HG03025 (cell line): ENCODE data around the gene C19orf33.

ENCODE experiments used
- ATAC-seq: cut with Tn5 transposase; IDR thresholded peaks from one replicate; pipeline ENCODE4 v1.9.1; 2021; ENCODE audit warnings: mild to moderate bottlenecking, moderate library complexity; ENCODE audit not compliant: unreplicated experiment, low FRiP score

C19orf33 gene

DNA sequence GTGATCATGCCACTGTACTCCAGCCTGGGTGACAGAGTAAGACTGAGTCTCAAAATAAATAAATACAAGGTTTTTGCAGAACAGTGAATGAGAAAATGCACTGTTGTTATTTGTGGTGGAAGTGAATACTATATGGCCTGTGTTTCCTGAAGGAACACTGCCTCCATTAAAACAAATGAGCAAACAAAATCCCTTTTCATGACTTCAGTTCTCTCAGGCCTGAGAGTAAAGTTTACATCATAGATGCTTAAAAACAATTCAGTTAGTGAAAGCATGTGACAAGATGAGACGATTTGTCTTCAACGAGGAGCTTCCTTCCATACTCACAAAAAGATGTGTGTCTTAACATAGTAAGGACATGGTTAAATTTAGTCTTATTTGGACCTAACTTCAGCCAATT, 25.3 kb upstream of the C19orf33 start:
- no peak for ATAC-seq

DNA sequence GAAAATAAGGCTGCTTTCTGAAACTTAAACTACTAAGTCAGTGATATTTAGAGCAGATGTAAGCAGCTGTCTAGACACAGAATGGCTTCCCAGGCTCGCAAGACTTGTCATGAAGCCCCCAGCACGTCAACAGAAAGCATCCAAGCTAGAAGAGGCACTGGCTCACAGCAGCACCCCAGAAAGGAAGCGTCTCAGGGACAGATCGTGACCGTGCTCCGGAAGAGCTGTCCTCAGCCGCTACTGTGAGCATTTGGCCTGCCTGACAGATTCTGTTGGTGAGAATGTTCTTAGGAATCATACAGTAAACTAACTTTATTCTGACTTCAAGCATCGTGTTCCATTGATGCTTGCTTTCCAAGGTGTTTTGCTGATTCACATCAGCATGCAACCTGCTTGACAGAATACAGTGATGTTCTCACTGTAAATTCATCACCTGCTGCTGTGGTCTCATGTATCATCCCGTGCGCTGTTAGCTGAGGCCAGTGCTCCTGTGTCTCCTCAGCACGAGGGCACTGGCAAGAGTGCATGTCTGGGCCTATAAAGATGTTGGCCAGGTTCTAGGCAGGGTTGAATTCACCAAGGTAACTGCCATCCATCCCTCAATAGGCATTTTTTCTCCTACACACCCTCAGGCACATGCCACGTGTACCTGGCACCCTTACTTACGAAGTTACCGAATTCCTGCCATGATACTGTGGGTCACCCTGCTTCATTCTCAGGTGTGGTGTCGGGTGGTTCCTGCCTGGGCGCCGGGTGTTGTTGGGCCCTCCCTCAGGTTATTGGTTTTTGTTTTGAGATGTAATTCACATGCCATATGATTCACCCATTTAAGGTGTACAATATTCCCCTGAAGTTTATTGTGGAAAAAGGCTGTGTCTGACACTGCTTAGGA, 23.8 kb upstream of the C19orf33 start:
- ATAC-seq: no peak

GRCh38 chr19:38281811-38282566, 22.1 kb upstream of the C19orf33 start:
- ATAC-seq: no peak

DNA sequence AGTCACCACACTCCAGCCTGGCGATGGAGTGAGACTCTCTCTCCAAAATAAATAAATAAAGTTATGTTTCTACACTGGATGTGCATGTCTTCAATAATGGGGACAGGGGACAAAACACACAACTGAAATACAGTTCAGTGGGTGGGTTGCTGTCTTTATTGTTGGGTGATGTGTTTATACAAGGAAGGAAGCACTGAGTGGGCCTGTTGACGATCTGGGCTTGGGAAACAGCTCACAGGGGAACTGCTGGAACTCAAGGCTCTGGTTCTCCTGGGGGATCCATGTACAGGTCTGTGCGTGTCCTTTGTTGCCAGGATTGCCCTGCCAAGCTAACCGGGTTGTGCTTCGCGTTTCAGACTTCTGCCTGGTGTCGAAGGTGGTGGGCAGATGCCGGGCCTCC, 20.8 kb upstream of the C19orf33 start:
- no peak for ATAC-seq

GRCh38 chr19:38284422-38284821, 19.6 kb upstream of the C19orf33 start:
- no peak for ATAC-seq

GRCh38 chr19:38285567-38285966, 18.5 kb upstream of the C19orf33 start:
- ATAC-seq: no peak

- no peak for ATAC-seq
Observed at GRCh38 chr19:38287604-38288003, 16.4 kb upstream of the C19orf33 start.

- no peak for ATAC-seq
Observed at GRCh38 chr19:38288123-38288855, 15.8 kb upstream of the C19orf33 start.

DNA sequence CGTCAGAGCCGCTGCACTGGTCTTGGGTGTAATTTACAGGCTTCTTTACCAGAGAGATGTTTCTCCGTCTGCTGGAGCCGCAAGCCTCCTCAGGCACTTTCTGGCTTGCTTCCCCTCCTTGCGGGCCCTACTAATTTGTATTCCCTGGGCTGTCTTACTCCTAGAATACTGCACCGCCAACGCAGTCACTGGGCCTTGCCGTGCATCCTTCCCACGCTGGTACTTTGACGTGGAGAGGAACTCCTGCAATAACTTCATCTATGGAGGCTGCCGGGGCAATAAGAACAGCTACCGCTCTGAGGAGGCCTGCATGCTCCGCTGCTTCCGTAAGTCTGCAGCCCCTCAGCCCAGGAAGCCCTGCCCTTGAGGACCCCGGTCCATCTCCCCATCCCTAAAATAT, 14.1 kb upstream of the C19orf33 start:
- no peak for ATAC-seq

- no peak for ATAC-seq
Observed at GRCh38 chr19:38290631-38291147, 13.4 kb upstream of the C19orf33 start.

- no peak for ATAC-seq
Observed at GRCh38 chr19:38291855-38292254, 12.2 kb upstream of the C19orf33 start.

GRCh38 chr19:38293281-38293680, 10.8 kb upstream of the C19orf33 start:
- no peak for ATAC-seq

DNA sequence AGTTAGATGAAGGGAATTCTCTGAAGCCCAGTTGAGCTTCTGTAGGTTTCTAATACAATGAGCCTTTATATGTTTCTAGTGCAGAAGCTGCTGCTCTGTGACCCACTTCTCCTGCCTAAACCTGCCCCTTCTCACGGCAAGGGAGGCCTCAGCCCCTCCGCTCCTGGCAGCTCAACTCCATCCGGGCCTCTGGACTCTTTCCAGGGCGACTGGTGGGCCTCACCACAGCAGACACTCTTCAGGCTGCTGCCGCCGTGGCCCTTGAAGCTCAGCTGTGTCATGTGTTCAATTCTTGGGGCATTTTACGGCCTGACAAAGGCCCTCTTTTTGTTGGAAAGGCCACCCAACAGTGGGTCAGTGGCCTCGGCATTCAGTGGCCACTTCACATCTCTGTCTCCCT, 10.0 kb upstream of the C19orf33 start:
- no peak for ATAC-seq

GRCh38 chr19:38298821-38299680, 5.0 kb upstream of the C19orf33 start:
- no peak for ATAC-seq

DNA sequence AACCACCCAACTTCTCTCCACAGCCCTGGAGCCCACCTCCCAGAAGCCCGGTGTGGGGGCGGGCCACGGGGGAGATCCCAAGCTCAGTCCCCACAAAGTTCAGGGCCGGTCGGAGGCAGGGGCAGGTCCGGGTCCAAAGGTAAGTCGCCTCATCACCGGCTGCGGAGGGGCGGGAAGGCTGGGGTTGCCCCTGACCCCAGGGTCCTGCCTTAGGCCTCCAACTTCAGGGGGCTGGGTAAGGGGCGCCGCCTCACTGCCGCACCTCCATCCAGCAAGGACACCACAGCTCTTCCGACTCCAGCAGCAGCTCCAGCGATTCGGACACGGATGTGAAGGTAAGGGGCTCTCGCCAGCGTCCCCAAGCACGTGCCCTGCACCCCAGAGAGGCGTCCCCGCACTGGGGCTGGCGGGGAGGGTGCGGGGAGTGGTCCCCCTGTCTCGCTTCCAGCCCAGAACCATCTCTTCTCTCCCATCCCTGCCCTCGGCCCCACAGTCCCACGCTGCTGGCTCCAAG, 358 bp downstream of the C19orf33 start:
- no peak for ATAC-seq

- no peak for ATAC-seq
Observed at GRCh38 chr19:38304866-38305429, 897 bp downstream of the C19orf33 start.

- ATAC-seq: no peak
Observed at GRCh38 chr19:38306236-38306635, 2.2 kb downstream of the C19orf33 start.

GRCh38 chr19:38307076-38307475, 3.0 kb downstream of the C19orf33 start:
- ATAC-seq: no peak

- no peak for ATAC-seq
Observed at GRCh38 chr19:38307597-38307996, 3.5 kb downstream of the C19orf33 start.
